GM19328 (cell line): ENCODE measurements around the gene JARID2.

Source experiments
- ATAC-seq: cut with Tn5 transposase; IDR thresholded peaks from one replicate; pipeline ENCODE4 v1.9.1; 2021; ENCODE audit warnings: mild to moderate bottlenecking, moderate library complexity; ENCODE audit not compliant: unreplicated experiment

Gene JARID2

GRCh38 chr6:15389765-15390723 is 144.2 kb downstream of the JARID2 start:
- ATAC-seq: no peak

DNA sequence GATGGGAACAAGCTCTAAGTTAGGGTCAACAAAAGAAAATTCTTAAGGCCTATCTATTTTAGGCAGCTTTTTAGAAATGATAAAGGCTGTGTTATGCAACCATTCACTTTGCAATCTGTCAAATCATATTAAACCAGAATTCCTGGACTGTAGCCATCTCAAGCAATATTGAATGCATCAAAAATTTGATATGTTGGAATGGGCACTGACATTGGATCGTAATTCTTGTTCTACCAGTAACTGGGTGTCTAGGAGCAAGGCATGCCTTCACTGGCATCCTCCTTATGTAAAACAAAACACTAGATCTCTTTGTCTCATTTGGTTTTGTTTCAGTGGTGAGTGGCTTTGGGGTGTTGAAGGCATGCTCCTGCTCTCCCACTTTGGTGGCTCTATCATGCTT is 145.6 kb downstream of the JARID2 start:
- ATAC-seq: no peak

DNA sequence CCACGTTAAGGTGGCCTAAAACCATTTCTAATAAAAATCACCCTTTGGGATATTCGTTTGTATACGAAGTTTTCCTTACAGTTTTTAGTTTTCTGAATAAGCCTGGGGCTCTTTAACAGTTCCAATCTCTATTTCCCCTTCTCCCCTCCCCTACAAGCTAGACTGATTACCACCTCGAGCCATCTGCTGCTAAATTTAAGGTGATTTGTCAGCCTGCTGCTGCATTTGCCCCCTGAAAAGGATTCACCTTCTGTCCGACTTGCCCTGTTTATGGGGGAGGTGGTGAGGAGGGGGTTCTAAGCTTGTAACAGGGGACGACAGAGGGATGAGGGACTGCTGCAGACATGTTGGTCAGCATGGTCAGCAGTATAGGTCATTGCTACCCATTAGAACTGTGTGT is 146.3 kb downstream of the JARID2 start:
- no peak for ATAC-seq

DNA sequence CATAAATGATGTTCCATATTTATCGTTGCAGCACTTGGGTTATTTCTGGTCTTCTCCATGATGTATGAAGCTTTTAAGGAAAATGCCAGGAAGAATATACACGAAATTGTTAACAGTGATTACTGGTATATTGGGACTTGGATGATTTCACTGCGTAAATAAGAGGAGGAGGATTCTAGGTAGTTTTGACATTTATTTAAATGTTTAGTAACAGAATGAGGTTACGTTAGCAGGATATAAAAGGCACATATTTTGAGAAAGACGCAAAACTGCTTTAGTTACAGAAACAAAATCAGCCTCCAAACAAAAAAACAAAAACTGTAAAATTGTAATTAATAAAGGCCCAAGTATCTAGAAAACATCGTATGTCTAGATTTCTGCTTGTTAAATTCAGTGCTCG is 147.7 kb downstream of the JARID2 start:
- ATAC-seq: no peak

GRCh38 chr6:15395087-15395486 is 149.2 kb downstream of the JARID2 start:
- ATAC-seq: no peak

GRCh38 chr6:15396808-15397207 is 150.9 kb downstream of the JARID2 start:
- no peak for ATAC-seq

- ATAC-seq: no peak
Measured at GRCh38 chr6:15398633-15399275, 152.9 kb downstream of the JARID2 start.

GRCh38 chr6:15399641-15400470 is 154.0 kb downstream of the JARID2 start:
- no peak for ATAC-seq

- no peak for ATAC-seq
Measured at GRCh38 chr6:15400572-15401004, 154.7 kb downstream of the JARID2 start.

- ATAC-seq: no peak
Measured at GRCh38 chr6:15401120-15401519, 155.3 kb downstream of the JARID2 start.

DNA sequence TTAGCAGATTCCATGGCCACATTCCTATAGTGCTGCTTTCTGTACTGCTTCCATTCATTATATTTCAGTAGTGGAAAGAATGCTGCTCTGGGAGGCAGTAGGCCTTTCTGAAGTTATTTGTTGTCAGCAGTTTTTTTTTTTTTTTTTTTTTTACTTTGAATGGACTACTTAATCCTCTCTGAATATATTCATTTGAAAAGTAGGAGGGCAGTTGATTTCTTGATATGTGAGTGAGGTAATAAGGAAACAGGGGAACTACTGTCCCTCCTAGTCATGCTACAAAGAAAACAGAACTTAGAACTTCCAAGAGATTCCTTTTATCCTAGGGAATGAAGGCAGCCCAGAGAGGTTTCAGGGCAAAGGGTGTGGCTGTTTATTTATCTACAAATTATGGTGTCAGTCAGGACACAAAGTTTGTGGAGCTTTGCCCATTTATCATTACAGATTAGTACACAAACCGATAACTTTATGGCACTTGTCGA is 155.9 kb downstream of the JARID2 start:
- no peak for ATAC-seq

- no peak for ATAC-seq
Measured at GRCh38 chr6:15402406-15403045, 156.7 kb downstream of the JARID2 start.

- ATAC-seq: no peak
Measured at GRCh38 chr6:15403094-15403755, 157.4 kb downstream of the JARID2 start.

DNA sequence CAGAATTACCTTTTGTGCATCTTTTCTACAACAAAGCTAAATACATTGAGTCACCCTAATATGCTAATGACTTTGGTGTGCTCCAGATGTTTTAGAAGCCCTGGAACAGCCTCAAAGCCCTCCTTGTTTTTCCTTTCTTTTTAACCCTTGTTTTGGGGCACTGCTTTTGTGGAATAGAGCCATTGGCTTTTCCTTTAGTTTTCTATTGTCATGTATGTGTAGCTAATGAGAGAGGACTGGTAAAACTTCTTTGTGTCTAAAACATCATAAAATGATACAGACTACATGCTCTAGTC is 158.8 kb downstream of the JARID2 start:
- ATAC-seq: no peak

GRCh38 chr6:15405129-15406068 is 159.5 kb downstream of the JARID2 start:
- no peak for ATAC-seq

GRCh38 chr6:15406452-15406851 is 160.6 kb downstream of the JARID2 start:
- no peak for ATAC-seq

DNA sequence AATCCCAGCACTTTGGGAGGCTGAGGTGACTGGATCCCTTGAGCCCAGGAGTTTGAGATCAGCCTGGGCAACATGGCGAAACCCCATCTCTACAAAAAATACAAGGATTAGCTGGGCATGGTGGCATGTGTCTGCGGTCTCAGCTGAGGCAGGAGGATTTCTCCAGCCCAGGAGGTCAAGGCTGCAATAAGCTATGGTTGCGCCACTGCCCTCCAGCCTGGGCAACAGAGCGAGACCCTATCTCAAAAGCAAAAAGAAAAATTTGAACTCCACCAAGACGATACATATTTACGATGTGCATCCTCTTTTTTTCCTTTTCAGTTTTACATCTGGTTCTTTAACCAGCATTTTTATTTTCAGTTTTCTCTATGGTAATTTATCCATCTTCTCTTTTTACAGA is 162.1 kb downstream of the JARID2 start:
- ATAC-seq: no peak

DNA sequence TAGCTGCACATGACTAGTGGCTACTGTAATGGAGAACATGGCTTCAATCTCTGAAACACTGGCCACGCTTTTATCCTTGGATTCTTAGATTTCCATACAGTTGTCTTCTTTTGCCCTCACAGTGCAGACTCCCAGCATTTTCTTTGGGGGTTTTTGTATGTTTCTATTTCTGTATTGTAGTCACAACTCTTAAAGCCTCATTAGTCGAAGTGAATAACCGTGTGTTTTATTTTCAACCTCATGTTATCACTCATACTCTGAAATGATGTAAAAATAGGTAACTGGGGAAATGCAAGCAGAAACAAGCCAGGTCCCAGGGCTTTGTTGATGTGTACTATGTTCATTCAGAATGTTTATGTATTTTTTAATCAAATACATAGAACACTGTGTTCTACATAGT is 162.9 kb downstream of the JARID2 start:
- ATAC-seq: no peak
